Neural cell (in vitro differentiated cells): ENCODE data around the gene PHACTR2.

Experiments
- EP300 ChIP-seq: fragments of 450-650 bp; conservative IDR thresholded peaks from 2 replicates; pipeline ENCODE4 v1.6.1; 2014; ENCODE audit warnings: antibody characterized with exemption, mild to moderate bottlenecking, moderate library complexity; ENCODE audit not compliant: poor library complexity, severe bottlenecking
- EZH2 ChIP-seq: fragments of 200-600, 300-800 bp; shearing (Covaris generic), sonication (generic); IDR thresholded peaks from 2 replicates; pipeline ENCODE4 v1.6.1; 2014; ENCODE audit warnings: antibody characterized with exemption, low read length, borderline replicate concordance, mild to moderate bottlenecking; ENCODE audit not compliant: insufficient read depth, poor library complexity, severe bottlenecking
- POLR2AphosphoS5 ChIP-seq: IDR thresholded peaks from 2 replicates; pipeline ENCODE4 v1.6.1; 2012
- SMC3 ChIP-seq: fragments of 450-650 bp; conservative IDR thresholded peaks from 2 replicates; pipeline ENCODE4 v1.6.1; 2014; ENCODE audit warnings: antibody characterized with exemption, mild to moderate bottlenecking, moderate library complexity; ENCODE audit not compliant: poor library complexity
- TF ChIP-seq, protein P1 (sequence below): fragments of 450-650 bp; IDR thresholded peaks from 2 replicates; pipeline ENCODE4 v1.5.1; 2014; ENCODE audit warnings: antibody characterized with exemption, mild to moderate bottlenecking, moderate library complexity; ENCODE audit not compliant: poor library complexity, severe bottlenecking
- TF ChIP-seq, protein P2 (sequence below): IDR thresholded peaks from 2 replicates; pipeline ENCODE4 v1.6.1; 2012; ENCODE audit warnings: borderline replicate concordance

DNA sequence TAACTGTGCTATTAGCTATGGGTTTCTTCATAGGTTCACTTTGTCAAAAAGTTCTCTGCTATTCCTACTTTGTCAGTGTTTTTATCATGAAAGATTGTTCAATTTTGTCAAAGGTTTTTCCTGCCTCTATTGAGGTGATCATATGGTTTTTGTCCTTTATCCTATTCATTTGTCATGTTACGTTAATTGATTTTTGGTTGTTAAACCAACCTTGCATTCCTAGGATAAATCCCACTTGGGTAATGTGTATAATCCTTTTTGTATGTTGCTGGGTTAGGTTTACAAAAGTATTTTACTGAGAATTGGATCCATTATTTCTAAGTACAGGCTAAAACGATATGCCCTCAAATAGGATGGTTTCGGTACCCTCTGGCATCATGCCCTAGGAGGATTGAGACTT, 5.0 kb downstream of the PHACTR2 start:
- TF ChIP-seq POLR2AphosphoS5 (no peak), EP300 (no peak), SMC3 (no peak), EZH2 (no peak)
- TF ChIP-seq, protein P1, sequence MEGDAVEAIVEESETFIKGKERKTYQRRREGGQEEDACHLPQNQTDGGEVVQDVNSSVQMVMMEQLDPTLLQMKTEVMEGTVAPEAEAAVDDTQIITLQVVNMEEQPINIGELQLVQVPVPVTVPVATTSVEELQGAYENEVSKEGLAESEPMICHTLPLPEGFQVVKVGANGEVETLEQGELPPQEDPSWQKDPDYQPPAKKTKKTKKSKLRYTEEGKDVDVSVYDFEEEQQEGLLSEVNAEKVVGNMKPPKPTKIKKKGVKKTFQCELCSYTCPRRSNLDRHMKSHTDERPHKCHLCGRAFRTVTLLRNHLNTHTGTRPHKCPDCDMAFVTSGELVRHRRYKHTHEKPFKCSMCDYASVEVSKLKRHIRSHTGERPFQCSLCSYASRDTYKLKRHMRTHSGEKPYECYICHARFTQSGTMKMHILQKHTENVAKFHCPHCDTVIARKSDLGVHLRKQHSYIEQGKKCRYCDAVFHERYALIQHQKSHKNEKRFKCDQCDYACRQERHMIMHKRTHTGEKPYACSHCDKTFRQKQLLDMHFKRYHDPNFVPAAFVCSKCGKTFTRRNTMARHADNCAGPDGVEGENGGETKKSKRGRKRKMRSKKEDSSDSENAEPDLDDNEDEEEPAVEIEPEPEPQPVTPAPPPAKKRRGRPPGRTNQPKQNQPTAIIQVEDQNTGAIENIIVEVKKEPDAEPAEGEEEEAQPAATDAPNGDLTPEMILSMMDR = no peak
- TF ChIP-seq, protein P2, sequence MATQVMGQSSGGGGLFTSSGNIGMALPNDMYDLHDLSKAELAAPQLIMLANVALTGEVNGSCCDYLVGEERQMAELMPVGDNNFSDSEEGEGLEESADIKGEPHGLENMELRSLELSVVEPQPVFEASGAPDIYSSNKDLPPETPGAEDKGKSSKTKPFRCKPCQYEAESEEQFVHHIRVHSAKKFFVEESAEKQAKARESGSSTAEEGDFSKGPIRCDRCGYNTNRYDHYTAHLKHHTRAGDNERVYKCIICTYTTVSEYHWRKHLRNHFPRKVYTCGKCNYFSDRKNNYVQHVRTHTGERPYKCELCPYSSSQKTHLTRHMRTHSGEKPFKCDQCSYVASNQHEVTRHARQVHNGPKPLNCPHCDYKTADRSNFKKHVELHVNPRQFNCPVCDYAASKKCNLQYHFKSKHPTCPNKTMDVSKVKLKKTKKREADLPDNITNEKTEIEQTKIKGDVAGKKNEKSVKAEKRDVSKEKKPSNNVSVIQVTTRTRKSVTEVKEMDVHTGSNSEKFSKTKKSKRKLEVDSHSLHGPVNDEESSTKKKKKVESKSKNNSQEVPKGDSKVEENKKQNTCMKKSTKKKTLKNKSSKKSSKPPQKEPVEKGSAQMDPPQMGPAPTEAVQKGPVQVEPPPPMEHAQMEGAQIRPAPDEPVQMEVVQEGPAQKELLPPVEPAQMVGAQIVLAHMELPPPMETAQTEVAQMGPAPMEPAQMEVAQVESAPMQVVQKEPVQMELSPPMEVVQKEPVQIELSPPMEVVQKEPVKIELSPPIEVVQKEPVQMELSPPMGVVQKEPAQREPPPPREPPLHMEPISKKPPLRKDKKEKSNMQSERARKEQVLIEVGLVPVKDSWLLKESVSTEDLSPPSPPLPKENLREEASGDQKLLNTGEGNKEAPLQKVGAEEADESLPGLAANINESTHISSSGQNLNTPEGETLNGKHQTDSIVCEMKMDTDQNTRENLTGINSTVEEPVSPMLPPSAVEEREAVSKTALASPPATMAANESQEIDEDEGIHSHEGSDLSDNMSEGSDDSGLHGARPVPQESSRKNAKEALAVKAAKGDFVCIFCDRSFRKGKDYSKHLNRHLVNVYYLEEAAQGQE = no peak
